Measurements from ENCODE around the gene PARN.
"Not testable (repeated sequence)": the region's sequence is repeated elsewhere in the genome, so short reads cannot be mapped to it uniquely, and the experiment has no call there.

PARN gene

GRCh38 chr16:14641206-14641605 lies 11.1 kb upstream of the PARN start:
- Histone ChIP-seq H3K27me3 (ENCODE audit: control insufficient read depth, insufficient read depth, low read length) (no peaks in the 10 kb centered on the region), H3K4me1 (peaks cover 6% of the 10 kb centered on the region), H2AFZ (no peak overlapping the region), H3K27ac (no peak overlapping the region), H3K36me3 (ENCODE audit: control insufficient read depth, insufficient read depth, low read length) (no peaks in the 10 kb centered on the region), H3K4me2 (ENCODE audit: low read length) (no peak overlapping the region), H3K4me3 (ENCODE audit: low read depth, low read length) (no peak overlapping the region), H3K79me2 (peaks cover 49% of the 10 kb centered on the region), H3K9ac (no peak overlapping the region), H3K9me3 (ENCODE audit: control insufficient read depth, low read length) (no peaks in the 10 kb centered on the region)
- no peak for TF ChIP-seq CTCF (IDR thresholded peaks at IDR 0.05)

- Histone ChIP-seq H3K4me1 (peaks cover 6% of the 10 kb centered on the region), H3K4me3 (ENCODE audit: low read depth, low read length) (no peak overlapping the region), H3K36me3 (ENCODE audit: control insufficient read depth, insufficient read depth, low read length) (no peaks in the 10 kb centered on the region), H3K27me3 (ENCODE audit: control insufficient read depth, insufficient read depth, low read length) (no peaks in the 10 kb centered on the region), H2AFZ (peak overlapping the region; percentile 12), H3K9ac (no peak overlapping the region), H3K79me2 (peaks cover 47% of the 10 kb centered on the region), H3K4me2 (ENCODE audit: low read length) (no peak overlapping the region), H3K9me3 (ENCODE audit: control insufficient read depth, low read length) (no peaks in the 10 kb centered on the region), H3K27ac (peak overlapping the region; percentile 48)
- no peak for TF ChIP-seq CTCF (IDR thresholded peaks at IDR 0.05)
Measured at GRCh38 chr16:14640538-14640937, 10.5 kb upstream of the PARN start.

GRCh38 chr16:14636951-14637240 lies 6.8 kb upstream of the PARN start:
- peaks cover 16% of the 10 kb centered on the region for H3K4me1 ChIP-seq
- H3K9me3 ChIP-seq (ENCODE audit: control insufficient read depth, low read length); H3K9ac ChIP-seq; H3K4me2 ChIP-seq (ENCODE audit: low read length); H2AFZ ChIP-seq; H3K27me3 ChIP-seq (ENCODE audit: control insufficient read depth, insufficient read depth, low read length); H3K36me3 ChIP-seq (ENCODE audit: control insufficient read depth, insufficient read depth, low read length); H3K4me3 ChIP-seq (ENCODE audit: low read depth, low read length); H3K27ac ChIP-seq: not testable (repeated sequence)
- peaks cover 36% of the 10 kb centered on the region for H3K79me2 ChIP-seq

GRCh38 chr16:14636179-14636950 lies 6.3 kb upstream of the PARN start:
- Histone ChIP-seq H3K79me2 (peaks cover 36% of the 10 kb centered on the region), H3K4me1 (peaks cover 16% of the 10 kb centered on the region)
- not testable (repeated sequence) for H3K36me3 ChIP-seq (ENCODE audit: control insufficient read depth, insufficient read depth, low read length); H3K9me3 ChIP-seq (ENCODE audit: control insufficient read depth, low read length); H3K4me2 ChIP-seq (ENCODE audit: low read length); H3K9ac ChIP-seq; H2AFZ ChIP-seq; H3K4me3 ChIP-seq (ENCODE audit: low read depth, low read length); H3K27ac ChIP-seq; H3K27me3 ChIP-seq (ENCODE audit: control insufficient read depth, insufficient read depth, low read length)

GRCh38 chr16:14635395-14636165 lies 5.5 kb upstream of the PARN start:
- Histone ChIP-seq H3K4me3 (ENCODE audit: low read depth, low read length) (no peak overlapping the region), H3K9me3 (ENCODE audit: control insufficient read depth, low read length) (no peaks in the 10 kb centered on the region), H3K27ac (no peak overlapping the region), H3K4me1 (peaks cover 16% of the 10 kb centered on the region), H3K79me2 (peaks cover 34% of the 10 kb centered on the region), H3K4me2 (ENCODE audit: low read length) (no peak overlapping the region), H3K27me3 (ENCODE audit: control insufficient read depth, insufficient read depth, low read length) (no peaks in the 10 kb centered on the region), H2AFZ (no peak overlapping the region), H3K36me3 (ENCODE audit: control insufficient read depth, insufficient read depth, low read length) (no peaks in the 10 kb centered on the region), H3K9ac (no peak overlapping the region)
- TF ChIP-seq CTCF (IDR thresholded peaks at IDR 0.05) = no peak

Data from parathyroid adenoma (tissue), 2 donors.